CD4-positive, alpha-beta T cell treated with Interleukin-6 at 100 ng/mL for 8 hours (primary cell): ENCODE measurements around the gene LRRIQ1.

Experiments
- DNase-seq: peaks from one replicate; pipeline ENCODE4 v3.0.0-alpha.2; 2020; ENCODE audit warnings: mixed read lengths, low spot score

The LRRIQ1 gene

GRCh38 chr12:85281636-85282312 is 245.6 kb downstream of the LRRIQ1 start:
- no peak for DNase-seq

DNA sequence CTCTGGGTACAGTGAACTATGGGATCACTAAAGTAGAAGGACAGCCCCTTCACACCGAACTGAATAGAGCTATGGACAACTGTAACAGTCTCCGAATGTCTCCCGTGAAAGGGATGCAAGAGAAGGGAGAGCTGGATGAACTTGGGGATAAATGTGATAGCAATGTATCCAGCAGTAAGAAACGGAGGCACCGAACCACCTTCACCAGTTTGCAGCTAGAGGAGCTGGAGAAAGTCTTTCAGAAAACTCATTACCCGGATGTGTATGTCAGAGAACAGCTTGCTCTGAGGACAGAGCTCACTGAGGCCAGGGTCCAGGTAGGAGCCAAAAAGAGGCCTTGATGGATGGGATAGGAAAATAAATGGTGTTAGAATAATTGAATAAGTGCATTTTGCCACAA is 247.4 kb downstream of the LRRIQ1 start:
- no peak for DNase-seq
